Fibroblast of gingiva (primary cell): Measurements from ENCODE around the gene OR2AJ1.

Experiments used
- DNase-seq: peaks from one replicate; pipeline ENCODE4 v3.0.0-alpha.2; 2011; ENCODE audit warnings: low read depth

Gene OR2AJ1

DNA sequence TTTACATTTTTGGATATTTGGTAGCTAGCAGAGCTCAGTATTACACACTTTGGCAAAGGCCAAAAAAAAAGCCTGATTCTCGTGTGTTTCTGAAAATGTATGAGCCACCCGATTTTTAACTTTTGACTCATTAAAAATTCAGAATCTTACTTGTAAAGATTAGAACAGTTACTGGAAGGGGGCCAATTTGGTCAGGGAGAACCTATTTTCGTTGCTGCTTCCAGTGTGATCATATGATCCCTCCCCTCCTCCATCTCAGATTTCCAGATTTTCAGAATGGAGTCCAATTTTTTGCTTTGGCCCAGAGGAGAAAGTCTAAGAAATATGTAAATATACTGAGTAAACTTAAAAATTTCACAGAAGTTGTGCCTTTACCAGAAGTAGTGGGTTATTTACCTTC, 37.1 kb downstream of the OR2AJ1 start:
- DNase-seq: no peak

GRCh38 chr1:247962911-247963588, 38.4 kb downstream of the OR2AJ1 start:
- no peak for DNase-seq

GRCh38 chr1:247964933-247965332, 40.2 kb downstream of the OR2AJ1 start, which contains the start of gene OR2AK2:
TSS of gene OR2AK2 (plus strand) at chr1:247965233. CDS start at chr1:247965377, 144 bp downstream.
- no peak for DNase-seq

GRCh38 chr1:247966532-247967204, 42.0 kb downstream of the OR2AJ1 start:
- DNase-seq: no peak
